HL-60 (cell line): ENCODE measurements around the gene IQSEC3.
"Not testable (repeated sequence)": the region's sequence is repeated elsewhere in the genome, so short reads cannot be mapped to it uniquely, and the experiment has no call there.

Source experiments
- DNase-seq, 2 experiments: peaks; one replicate each; pipeline ENCODE4 v3.0.0-alpha.2; 2010 to 2020; ENCODE audit warnings: low read depth in 1 of 2, low spot score in 1 of 2
- H3K27ac ChIP-seq: fragments of 250-450 bp; sonication (Bioruptor Pico); replicated peaks from 2 replicates; pipeline ENCODE4 v1.5.1; 2020; ENCODE audit warnings: mild to moderate bottlenecking, moderate library complexity
- H3K27me3 ChIP-seq: fragments of 250-450 bp; sonication (Bioruptor Pico); 2 replicates; pipeline ENCODE4 v1.5.1; 2021; ENCODE audit warnings: mild to moderate bottlenecking, moderate library complexity; ENCODE audit not compliant: insufficient read depth, poor library complexity, severe bottlenecking
- H3K4me3 ChIP-seq: replicated peaks from 2 replicates; pipeline ENCODE4 v1.5.1; 2011; ENCODE audit warnings: mild to moderate bottlenecking, control low read depth, low read length; ENCODE audit not compliant: insufficient read depth
- GABPA ChIP-seq: IDR thresholded peaks from 2 replicates; pipeline ENCODE4 v1.6.1; 2012; ENCODE audit warnings: low read depth
- POLR2AphosphoS5 ChIP-seq: IDR thresholded peaks from 2 replicates; pipeline ENCODE4 v1.6.1; 2012; ENCODE audit warnings: low read depth
- SPI1 ChIP-seq: IDR thresholded peaks from 2 replicates; pipeline ENCODE4 v1.6.1; 2012; ENCODE audit warnings: low read depth, mild to moderate bottlenecking, borderline replicate concordance
- TF ChIP-seq, protein P1 (sequence below): IDR thresholded peaks from 2 replicates; pipeline ENCODE4 v1.6.1; 2012; ENCODE audit warnings: low read depth; ENCODE audit not compliant: insufficient replicate concordance
- TF ChIP-seq, protein P2 (sequence below): IDR thresholded peaks from one replicate; pipeline ENCODE4 v1.5.1; 2011; ENCODE audit warnings: low read length, control low read depth, inconsistent platforms; ENCODE audit not compliant: insufficient read depth

IQSEC3 gene

GRCh38 chr12:58832-59231, 7.7 kb upstream of the IQSEC3 start:
- H3K27me3 ChIP-seq, result peaks cover 2% of the 10 kb centered on the region
- TF ChIP-seq POLR2AphosphoS5 (no peak), SPI1 (no peak), GABPA (no peak)
- TF ChIP-seq, protein P1, sequence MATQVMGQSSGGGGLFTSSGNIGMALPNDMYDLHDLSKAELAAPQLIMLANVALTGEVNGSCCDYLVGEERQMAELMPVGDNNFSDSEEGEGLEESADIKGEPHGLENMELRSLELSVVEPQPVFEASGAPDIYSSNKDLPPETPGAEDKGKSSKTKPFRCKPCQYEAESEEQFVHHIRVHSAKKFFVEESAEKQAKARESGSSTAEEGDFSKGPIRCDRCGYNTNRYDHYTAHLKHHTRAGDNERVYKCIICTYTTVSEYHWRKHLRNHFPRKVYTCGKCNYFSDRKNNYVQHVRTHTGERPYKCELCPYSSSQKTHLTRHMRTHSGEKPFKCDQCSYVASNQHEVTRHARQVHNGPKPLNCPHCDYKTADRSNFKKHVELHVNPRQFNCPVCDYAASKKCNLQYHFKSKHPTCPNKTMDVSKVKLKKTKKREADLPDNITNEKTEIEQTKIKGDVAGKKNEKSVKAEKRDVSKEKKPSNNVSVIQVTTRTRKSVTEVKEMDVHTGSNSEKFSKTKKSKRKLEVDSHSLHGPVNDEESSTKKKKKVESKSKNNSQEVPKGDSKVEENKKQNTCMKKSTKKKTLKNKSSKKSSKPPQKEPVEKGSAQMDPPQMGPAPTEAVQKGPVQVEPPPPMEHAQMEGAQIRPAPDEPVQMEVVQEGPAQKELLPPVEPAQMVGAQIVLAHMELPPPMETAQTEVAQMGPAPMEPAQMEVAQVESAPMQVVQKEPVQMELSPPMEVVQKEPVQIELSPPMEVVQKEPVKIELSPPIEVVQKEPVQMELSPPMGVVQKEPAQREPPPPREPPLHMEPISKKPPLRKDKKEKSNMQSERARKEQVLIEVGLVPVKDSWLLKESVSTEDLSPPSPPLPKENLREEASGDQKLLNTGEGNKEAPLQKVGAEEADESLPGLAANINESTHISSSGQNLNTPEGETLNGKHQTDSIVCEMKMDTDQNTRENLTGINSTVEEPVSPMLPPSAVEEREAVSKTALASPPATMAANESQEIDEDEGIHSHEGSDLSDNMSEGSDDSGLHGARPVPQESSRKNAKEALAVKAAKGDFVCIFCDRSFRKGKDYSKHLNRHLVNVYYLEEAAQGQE, result no peak
- TF ChIP-seq, protein P2, sequence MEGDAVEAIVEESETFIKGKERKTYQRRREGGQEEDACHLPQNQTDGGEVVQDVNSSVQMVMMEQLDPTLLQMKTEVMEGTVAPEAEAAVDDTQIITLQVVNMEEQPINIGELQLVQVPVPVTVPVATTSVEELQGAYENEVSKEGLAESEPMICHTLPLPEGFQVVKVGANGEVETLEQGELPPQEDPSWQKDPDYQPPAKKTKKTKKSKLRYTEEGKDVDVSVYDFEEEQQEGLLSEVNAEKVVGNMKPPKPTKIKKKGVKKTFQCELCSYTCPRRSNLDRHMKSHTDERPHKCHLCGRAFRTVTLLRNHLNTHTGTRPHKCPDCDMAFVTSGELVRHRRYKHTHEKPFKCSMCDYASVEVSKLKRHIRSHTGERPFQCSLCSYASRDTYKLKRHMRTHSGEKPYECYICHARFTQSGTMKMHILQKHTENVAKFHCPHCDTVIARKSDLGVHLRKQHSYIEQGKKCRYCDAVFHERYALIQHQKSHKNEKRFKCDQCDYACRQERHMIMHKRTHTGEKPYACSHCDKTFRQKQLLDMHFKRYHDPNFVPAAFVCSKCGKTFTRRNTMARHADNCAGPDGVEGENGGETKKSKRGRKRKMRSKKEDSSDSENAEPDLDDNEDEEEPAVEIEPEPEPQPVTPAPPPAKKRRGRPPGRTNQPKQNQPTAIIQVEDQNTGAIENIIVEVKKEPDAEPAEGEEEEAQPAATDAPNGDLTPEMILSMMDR, result no peak
- H3K27ac ChIP-seq, result no peak overlapping the region
- DNase-seq, result no peak
- no peak overlapping the region for H3K4me3 ChIP-seq

DNA sequence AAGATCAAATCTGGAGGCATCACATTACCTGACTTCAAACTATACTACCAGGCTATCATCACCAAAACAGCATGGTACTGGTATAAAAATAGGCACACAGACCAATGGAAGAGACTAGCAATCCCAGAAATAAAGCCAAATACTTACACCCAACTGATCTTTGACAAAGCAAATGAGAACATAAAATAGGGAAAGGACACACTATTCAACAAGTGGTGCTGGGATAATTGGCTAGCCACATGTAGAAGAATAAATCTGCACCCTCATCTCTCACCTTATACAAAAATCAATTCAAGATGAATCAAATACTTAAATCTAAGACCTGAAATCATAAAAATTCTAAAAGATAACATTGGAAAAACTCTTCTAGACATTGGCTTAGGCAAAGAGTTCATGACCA, 4.7 kb upstream of the IQSEC3 start:
- not testable (repeated sequence) for DNase-seq, H3K4me3 ChIP-seq, H3K27ac ChIP-seq, H3K27me3 ChIP-seq

- H3K27me3 ChIP-seq, H3K27ac ChIP-seq, DNase-seq, H3K4me3 ChIP-seq: not testable (repeated sequence)
These were observed 990 bp upstream of the IQSEC3 start for GRCh38 chr12:65491-66063.

DNA sequence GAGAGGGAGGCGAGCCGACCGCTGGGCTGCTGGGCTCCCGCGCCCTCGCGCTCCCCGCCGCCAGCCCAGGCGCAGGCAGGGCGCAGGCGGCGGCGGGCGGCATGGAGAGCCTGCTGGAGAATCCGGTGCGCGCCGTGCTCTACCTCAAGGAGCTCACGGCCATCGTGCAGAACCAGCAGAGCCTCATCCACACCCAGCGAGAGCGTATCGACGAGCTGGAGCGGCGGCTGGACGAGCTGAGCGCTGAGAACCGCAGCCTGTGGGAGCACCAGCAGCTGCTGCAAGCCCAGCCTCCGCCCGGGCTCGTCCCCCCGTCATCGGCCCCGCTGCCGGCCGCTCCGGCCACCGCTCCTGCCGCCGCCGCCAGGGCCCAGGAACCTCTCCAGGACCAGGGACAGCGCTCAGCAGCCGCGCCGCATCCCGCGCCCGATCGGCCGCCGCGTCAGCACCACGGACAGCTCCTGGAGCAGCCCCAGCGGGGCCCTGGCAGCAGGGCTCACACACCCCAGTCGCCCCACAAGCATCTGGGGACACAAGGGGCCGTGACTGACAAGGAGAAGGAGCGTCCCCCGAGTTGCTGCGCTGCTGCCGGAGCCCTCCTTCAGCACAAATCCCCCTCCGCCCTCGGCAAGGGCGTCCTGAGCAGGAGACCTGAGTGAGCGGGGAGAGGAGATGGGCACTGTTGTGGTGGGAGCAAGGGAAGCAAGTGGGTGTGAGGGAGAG, 376 bp downstream of the IQSEC3 start:
- H3K27ac ChIP-seq, H3K27me3 ChIP-seq, DNase-seq, H3K4me3 ChIP-seq: not testable (repeated sequence)
- TF ChIP-seq, protein P1, result peak; percentile 87

DNA sequence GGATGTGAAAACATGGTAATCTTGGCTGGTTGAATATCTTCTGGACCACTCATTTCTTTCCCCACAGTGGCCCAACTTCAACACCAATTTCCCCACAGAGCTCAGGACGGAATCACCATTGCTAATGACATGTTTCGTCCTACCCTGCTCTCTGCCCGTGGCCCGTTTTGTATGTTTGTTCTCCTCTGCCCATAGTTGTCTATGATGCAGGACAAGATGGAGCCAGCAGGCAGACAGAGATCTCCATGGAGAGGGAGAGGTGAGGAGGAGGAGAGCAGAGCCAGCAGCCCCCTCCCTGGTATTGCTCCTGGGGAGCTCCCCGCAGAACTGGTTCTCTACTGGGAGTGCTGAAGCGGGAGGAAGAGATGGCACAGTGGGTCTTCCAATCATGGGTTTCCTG, 3.1 kb downstream of the IQSEC3 start:
- H3K4me3 ChIP-seq, DNase-seq, H3K27ac ChIP-seq, H3K27me3 ChIP-seq: not testable (repeated sequence)

DNA sequence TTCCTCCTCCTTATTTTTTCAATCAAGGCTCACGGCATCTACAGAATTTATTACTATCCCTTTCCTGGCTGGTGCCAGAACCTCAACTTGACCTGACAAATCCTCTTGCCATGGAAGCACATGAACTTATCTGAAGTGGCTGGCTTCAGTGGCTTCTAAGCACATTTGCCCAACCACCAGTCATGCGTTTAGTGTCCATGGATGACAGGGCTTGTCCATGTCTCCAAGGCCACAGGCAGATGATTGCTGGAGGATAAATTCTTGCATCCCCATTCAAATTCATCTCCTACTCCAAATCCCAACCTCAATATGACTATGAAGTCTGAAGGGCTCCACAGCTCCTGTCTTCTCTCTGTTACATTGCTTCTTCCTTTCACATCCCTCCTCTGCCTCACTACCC, 4.0 kb downstream of the IQSEC3 start:
- not testable (repeated sequence) for H3K4me3 ChIP-seq, DNase-seq, H3K27me3 ChIP-seq, H3K27ac ChIP-seq

- H3K27me3 ChIP-seq, H3K27ac ChIP-seq, H3K4me3 ChIP-seq, DNase-seq: not testable (repeated sequence)
These were observed 5.5 kb downstream of the IQSEC3 start for GRCh38 chr12:72018-72417.

GRCh38 chr12:74420-75190, 8.0 kb downstream of the IQSEC3 start:
- not testable (repeated sequence) for H3K27me3 ChIP-seq, H3K4me3 ChIP-seq, DNase-seq, H3K27ac ChIP-seq

DNA sequence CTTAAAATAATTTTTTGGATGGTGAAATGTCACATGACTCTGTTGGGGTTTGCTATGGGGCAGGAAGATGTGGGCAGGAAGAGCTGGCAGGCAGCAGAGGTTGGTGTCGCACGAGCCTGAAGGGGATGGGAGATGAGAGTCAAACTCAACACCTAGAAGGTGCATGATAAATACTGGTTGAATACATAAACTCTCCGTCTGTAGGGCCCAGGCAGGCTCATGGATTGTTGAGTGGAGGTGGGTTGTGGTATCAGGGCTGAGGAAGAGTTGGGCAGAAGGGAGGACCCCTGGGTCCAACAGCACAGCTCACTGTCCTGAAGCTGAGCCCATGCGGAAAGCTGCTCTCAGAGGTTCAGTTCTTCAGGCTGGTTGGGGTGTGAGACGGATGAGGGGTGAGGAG, 9.0 kb downstream of the IQSEC3 start:
- H3K27me3 ChIP-seq, H3K27ac ChIP-seq, H3K4me3 ChIP-seq, DNase-seq: not testable (repeated sequence)

GRCh38 chr12:76102-76501, 9.5 kb downstream of the IQSEC3 start:
- H3K4me3 ChIP-seq, DNase-seq, H3K27ac ChIP-seq, H3K27me3 ChIP-seq: not testable (repeated sequence)
